NCI-H2029 (cell line): ENCODE results near the gene STX8.
"Not testable (repeated sequence)": the region's sequence is repeated elsewhere in the genome, so short reads cannot be mapped to it uniquely, and the experiment has no call there.

ENCODE experiments used
- DNase-seq: peaks from one replicate; lab custom pipeline; 2025; lab: John Stamatoyannopoulos, UW

The STX8 gene

GRCh38 chr17:9509236-9509816 lies 66.3 kb downstream of the STX8 start:
- DNase-seq, result no peak

DNA sequence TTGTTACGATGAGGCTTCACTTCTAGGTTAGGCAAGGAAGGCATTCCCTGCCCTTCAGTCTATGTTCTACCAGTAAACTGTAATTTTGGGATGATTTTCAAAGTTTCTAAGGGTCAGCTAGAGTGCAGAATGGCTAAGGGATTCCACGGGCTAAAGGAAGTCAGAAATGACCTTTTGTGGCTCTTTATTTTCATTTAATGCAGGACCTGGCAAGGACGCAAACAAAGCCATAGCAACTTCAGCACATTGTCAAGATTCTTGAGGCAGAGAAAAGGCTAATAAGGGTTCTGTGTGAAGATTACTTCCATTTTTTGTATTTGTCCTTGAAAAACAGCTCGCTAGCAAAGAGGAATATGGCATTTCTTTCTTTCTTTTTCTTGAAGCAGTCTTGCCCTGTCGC lies 76.6 kb downstream of the STX8 start:
- no peak for DNase-seq

GRCh38 chr17:9498490-9498889 lies 77.1 kb downstream of the STX8 start:
- no peak for DNase-seq

GRCh38 chr17:9488556-9488955 lies 87.1 kb downstream of the STX8 start:
- DNase-seq, result no peak

- DNase-seq, result no peak
Observed at GRCh38 chr17:9487406-9487805, 88.2 kb downstream of the STX8 start.

DNA sequence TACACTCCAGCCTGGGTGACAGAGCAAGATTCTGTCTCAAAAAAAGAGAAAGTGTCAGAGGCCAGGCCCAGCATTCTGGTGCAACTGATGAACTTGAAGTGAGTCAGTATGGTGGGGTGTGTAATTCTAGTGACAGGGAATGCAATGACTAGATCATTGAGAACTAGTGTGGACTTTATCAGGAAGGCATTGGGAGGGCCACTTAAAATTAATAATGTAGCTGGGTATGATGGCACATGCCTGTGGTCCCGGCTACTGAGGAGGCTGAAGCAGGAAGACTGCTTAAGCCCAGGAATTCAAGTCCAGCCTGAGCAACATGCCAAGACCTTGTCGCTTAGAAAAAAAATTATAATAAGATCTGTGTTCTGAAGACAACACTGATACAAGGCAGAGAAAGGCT lies 90.8 kb downstream of the STX8 start:
- DNase-seq, result no peak

GRCh38 chr17:9479964-9480363 lies 95.7 kb downstream of the STX8 start:
- DNase-seq, result peak; percentile 33

DNA sequence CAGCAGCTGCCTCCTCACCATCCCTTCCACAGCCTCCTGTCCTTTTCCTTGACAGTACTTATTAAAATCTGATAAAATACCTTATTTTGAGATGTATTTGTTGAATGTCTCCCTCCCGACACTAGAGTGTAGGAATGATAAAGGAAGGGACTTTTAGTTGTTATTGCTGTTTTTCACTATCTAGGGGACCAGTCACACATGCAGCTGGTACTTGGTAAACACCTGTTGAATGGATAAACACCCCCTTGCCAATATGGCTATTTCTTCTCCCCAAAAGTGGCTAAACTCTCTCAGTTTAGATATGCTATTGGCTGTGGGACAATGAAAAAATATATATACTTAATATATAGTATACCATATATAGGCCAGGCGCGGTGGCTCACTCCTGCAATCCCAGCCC lies 96.7 kb downstream of the STX8 start:
- DNase-seq, result no peak

- no peak for DNase-seq
Observed at GRCh38 chr17:9475101-9475658, 100.4 kb downstream of the STX8 start.

GRCh38 chr17:9473711-9474110 lies 101.9 kb downstream of the STX8 start:
- DNase-seq, result no peak

DNA sequence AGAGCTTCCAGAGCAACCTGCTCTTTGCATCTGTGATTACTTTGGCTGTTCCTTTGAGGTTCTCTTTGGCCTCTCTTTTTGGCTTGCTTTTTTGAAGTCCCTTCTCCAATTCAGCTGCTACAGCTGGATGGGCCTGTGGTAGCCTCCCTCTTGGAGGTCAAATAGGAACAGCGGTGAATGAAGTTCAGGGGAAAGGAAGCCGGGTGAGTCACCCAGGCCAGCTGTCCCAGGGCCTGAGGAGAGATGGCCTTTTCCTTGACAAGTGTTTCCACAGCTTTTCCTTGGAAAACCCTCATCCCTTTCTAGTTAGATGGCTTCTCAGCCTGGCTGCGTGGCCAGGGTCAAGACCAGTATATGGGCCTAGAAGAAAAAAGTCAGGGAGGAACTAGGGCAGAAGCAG lies 103.1 kb downstream of the STX8 start:
- DNase-seq, result no peak

DNA sequence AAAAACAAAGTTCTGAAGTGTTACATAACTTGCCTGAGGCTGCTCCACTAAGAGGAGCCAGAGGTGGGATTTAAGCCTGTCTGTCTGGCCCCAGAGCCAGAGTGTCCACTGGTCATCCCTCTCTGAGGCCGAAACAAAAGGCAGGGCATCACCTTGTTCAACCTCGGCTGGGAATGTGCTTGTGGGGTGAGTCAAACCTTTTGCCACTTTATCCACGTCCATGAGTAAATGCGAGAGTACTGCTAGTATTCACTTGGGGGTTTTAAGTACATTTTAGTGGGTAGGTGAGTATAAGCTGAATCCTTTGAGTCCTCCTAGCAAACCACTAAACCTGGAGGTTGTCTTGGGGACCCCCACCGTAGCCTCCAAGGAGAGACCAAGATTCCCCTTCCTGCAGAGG lies 103.5 kb downstream of the STX8 start:
- no peak for DNase-seq

DNA sequence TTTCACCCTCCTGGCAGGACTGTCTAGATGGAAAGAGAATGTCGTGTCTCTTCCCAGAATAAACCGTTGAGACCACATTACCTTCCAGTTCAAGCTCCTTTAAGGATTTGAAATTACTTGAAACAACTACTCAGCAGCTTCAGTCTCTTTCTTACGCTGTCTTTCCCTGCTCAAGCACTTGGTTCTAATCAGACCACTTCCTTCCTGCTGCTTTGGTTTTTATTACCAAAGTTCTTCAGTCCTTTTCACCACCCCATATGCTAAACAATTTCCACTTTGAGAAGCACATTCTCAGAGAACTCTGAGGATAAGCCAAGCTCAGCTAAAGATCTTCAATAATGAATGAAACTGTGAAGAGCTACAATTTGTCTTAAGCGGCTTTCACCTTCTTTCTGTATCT lies 105.4 kb downstream of the STX8 start:
- DNase-seq, result no peak

DNA sequence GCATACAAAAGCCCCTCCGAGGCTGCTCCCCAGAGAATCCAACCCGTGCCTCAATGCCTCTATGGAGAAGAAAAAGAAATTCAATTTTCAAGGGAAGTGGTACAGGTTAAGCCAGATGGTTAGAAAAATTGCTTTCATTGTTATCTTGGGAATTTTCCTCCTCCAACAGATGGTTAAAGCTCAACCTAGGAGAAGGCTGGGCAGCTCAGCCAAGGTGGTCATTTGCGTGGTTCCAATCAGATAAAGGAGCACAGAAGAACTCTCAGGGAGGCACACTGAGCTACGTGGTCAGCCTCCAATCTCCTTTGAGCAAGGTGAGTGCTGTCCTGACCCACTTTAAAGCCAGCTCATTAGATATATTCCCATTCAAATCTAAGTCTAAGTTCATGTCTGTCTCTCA lies 106.7 kb downstream of the STX8 start:
- DNase-seq, result no peak

- DNase-seq, result no peak
Observed at GRCh38 chr17:9468532-9468931, 107.1 kb downstream of the STX8 start.

DNA sequence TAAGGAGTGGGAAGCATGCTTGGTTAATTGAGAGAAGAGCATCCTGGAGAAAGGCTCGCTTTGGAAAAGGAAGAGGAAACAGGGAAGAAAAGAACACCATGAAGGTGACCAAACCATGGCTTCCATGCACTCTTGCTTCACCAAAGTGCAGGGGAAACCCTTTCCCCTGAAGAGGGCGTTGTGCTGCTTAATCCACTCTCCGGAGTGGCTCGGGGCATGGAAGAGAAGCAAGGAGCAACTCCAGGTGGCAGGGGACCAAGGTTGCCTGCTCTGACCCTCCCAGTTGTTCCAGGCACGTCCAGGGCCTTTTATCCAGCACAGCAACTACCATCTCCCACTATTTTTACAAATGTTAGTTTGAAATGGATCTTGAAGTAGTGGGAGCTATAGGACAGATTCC lies 108.1 kb downstream of the STX8 start:
- no peak for DNase-seq

- DNase-seq, result no peak
Observed at GRCh38 chr17:9465210-9465921, 110.3 kb downstream of the STX8 start.

DNA sequence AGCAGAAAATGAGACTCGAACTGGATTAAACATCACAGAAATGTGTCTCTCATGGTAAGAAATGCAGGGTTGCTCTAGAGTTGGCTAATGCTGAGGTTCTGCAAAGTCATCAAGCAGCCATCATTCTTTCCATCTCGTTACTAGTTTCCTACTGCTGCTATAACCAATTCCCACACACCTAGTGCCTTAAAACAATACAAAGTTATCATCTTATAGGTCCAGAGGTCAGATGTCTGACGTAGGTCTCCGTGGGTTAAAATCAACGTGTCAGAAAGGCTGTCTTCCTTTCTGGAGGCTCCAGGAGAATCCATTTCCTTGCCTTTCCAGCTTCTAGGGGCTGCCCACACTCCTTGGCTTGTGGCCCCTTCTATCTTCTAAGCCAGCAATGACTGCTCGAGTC lies 118.6 kb downstream of the STX8 start:
- no peak for DNase-seq

DNA sequence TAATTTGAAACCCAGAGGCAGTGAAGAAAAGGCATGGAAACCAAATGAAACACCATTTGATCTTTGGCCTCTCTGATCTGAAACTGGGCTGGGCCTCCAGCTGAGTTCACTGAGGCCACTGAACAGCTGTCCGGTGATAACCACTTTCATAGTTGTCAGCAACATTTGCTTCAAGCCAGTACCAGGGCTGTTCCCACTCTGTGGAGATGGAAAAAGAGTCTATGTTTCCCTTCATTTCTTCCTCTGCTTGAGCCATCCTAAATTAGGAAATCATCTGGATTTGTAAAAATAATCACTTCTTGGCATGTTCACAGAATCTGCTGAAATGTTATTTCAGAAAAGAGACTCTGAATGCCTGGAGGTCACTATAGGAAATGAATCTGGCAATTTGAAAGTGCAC lies 119.3 kb downstream of the STX8 start:
- DNase-seq, result no peak

- DNase-seq, result no peak
Observed at GRCh38 chr17:9451934-9452333, 123.7 kb downstream of the STX8 start.

DNA sequence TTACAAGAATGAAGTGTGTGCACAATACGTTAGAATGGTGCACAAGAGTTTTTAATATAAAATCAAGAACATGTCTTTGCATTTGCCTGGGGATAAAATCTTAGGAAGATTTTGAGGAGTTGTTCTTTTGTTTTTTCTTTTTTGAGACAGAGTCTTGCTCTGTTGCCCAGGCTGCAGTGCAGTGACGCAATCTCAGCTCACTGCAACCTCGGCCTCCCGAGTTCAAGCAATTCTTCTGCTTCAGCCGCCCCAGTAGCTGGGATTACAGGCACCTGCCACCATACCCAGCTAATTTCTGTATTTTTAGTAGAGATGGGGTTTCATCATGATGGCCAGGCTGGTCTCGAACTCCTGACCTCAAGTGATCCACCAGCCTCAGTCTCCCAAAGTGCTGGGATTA lies 128.3 kb downstream of the STX8 start:
- DNase-seq, result not testable (repeated sequence)

GRCh38 chr17:9446528-9446927 lies 129.1 kb downstream of the STX8 start:
- DNase-seq, result no peak

DNA sequence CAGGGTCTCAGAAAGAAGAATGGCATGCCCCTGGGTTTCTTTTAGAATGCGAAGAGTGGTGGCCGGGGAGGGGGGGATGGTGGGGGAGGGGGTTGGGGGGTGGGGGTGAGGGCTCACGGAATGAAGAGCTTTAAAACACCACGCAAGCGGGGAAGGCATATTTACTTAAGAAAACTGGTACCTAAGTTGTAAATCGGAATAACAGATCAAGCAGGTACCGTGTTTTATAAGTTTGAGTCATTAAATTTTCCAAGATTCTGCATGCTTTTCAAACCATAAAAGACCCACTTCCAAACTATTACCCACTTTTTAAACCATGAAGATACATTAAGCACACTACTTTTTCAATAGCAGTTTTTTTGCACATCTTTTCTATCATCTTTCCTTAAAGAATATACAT lies 130.2 kb downstream of the STX8 start:
- DNase-seq, result no peak

- no peak for DNase-seq
Observed at GRCh38 chr17:9444687-9445086, 130.9 kb downstream of the STX8 start.
